GM18873 (cell line): ENCODE measurements around the gene SLC35B3.
"Not testable (repeated sequence)": the region's sequence is repeated elsewhere in the genome, so short reads cannot be mapped to it uniquely, and the experiment has no call there.

Experiments used
- ATAC-seq: cut with Tn5 transposase; IDR thresholded peaks from one replicate; pipeline ENCODE4 v1.9.1; 2021; ENCODE audit warnings: mild to moderate bottlenecking, moderate library complexity, moderate number of reproducible peaks; ENCODE audit not compliant: unreplicated experiment, low FRiP score

Gene SLC35B3

GRCh38 chr6:8435093-8435844, at the start of gene SLC35B3:
TSS of gene SLC35B3 (minus strand) at chr6:8435545.
- peak; percentile 93 for ATAC-seq

- no peak for ATAC-seq
Measured at GRCh38 chr6:8483650-8484049, 48.3 kb upstream of the SLC35B3 start.

- ATAC-seq, result peak; percentile 50
Measured at GRCh38 chr6:8481727-8482126, 46.4 kb upstream of the SLC35B3 start.

- no peak for ATAC-seq
Measured at GRCh38 chr6:8478418-8478817, 43.1 kb upstream of the SLC35B3 start.

- ATAC-seq, result no peak
Measured at GRCh38 chr6:8476656-8477055, 41.3 kb upstream of the SLC35B3 start.

GRCh38 chr6:8468552-8469356, 33.4 kb upstream of the SLC35B3 start:
- no peak for ATAC-seq

GRCh38 chr6:8462694-8463093, 27.3 kb upstream of the SLC35B3 start:
- no peak for ATAC-seq

GRCh38 chr6:8462169-8462568, 26.8 kb upstream of the SLC35B3 start:
- no peak for ATAC-seq

- no peak for ATAC-seq
Measured at GRCh38 chr6:8446391-8446790, 11.0 kb upstream of the SLC35B3 start.

GRCh38 chr6:8445930-8446329, 10.6 kb upstream of the SLC35B3 start:
- ATAC-seq, result not testable (repeated sequence)

- no peak for ATAC-seq
Measured at GRCh38 chr6:8442150-8442549, 6.8 kb upstream of the SLC35B3 start.

GRCh38 chr6:8441452-8441851, 6.1 kb upstream of the SLC35B3 start:
- no peak for ATAC-seq

GRCh38 chr6:8439601-8440268, 4.4 kb upstream of the SLC35B3 start:
- ATAC-seq, result no peak

- no peak for ATAC-seq
Measured at GRCh38 chr6:8437813-8438212, 2.5 kb upstream of the SLC35B3 start.

- ATAC-seq, result no peak
Measured at GRCh38 chr6:8436966-8437365, 1.6 kb upstream of the SLC35B3 start.

- ATAC-seq, result no peak
Measured at GRCh38 chr6:8435845-8436168, 462 bp upstream of the SLC35B3 start.

- ATAC-seq, result peak; percentile 13
Measured at GRCh38 chr6:8434727-8435092, 635 bp downstream of the SLC35B3 start.

GRCh38 chr6:8432614-8433013, 2.7 kb downstream of the SLC35B3 start:
- ATAC-seq, result no peak

- ATAC-seq, result no peak
Measured at GRCh38 chr6:8429821-8430220, 5.5 kb downstream of the SLC35B3 start.

GRCh38 chr6:8426544-8426943, 8.8 kb downstream of the SLC35B3 start:
- not testable (repeated sequence) for ATAC-seq

- ATAC-seq, result no peak
Measured at GRCh38 chr6:8420031-8420588, 15.2 kb downstream of the SLC35B3 start.
